Activated naive CD8-positive, alpha-beta T cell treated with anti-CD3 and anti-CD28 coated beads, Interleukin-2, amount 50 U/mL, for 16 hours (primary cell): Measurements from ENCODE around the gene TMEM79.

ENCODE experiments used
- DNase-seq: peaks from one replicate; pipeline ENCODE4 v3.0.0-alpha.2; 2020; ENCODE audit warnings: low read depth, low spot score

The TMEM79 gene

GRCh38 chr1:156263288-156263655 is 20.9 kb upstream of the TMEM79 start:
- DNase-seq: no peak

GRCh38 chr1:156266051-156266450 is 18.1 kb upstream of the TMEM79 start:
- DNase-seq: no peak

GRCh38 chr1:156268336-156268735 is 15.8 kb upstream of the TMEM79 start:
- no peak for DNase-seq

- no peak for DNase-seq
These were observed 13.8 kb upstream of the TMEM79 start for GRCh38 chr1:156270314-156270713.

- DNase-seq: no peak
These were observed 7.6 kb upstream of the TMEM79 start for GRCh38 chr1:156276532-156276931.

GRCh38 chr1:156276966-156277381 is 7.2 kb upstream of the TMEM79 start:
- DNase-seq: no peak

GRCh38 chr1:156279837-156280236 is 4.3 kb upstream of the TMEM79 start:
- DNase-seq: no peak

GRCh38 chr1:156281281-156281680 is 2.8 kb upstream of the TMEM79 start:
- DNase-seq: peak; percentile 18

GRCh38 chr1:156281693-156282478 is 2.2 kb upstream of the TMEM79 start:
- no peak for DNase-seq

GRCh38 chr1:156282479-156283222 is 1.5 kb upstream of the TMEM79 start, which contains the start of gene SMG5:
TSS of gene SMG5 (minus strand) at chr1:156282825. CDS start at chr1:156282680, 145 bp downstream.
- DNase-seq: peak; percentile 94

- DNase-seq: no peak
These were observed 604 bp upstream of the TMEM79 start for GRCh38 chr1:156283521-156283920.

GRCh38 chr1:156284757-156285156 is 632 bp downstream of the TMEM79 start:
- no peak for DNase-seq

- no peak for DNase-seq
These were observed 1.3 kb downstream of the TMEM79 start for GRCh38 chr1:156285437-156285836.

GRCh38 chr1:156286061-156286460 is 1.9 kb downstream of the TMEM79 start:
- no peak for DNase-seq

GRCh38 chr1:156289857-156290256 is 5.7 kb downstream of the TMEM79 start:
- DNase-seq: no peak

- no peak for DNase-seq
These were observed 7.3 kb downstream of the TMEM79 start for GRCh38 chr1:156291226-156292061.

GRCh38 chr1:156293098-156293434 is 8.9 kb downstream of the TMEM79 start:
- no peak for DNase-seq

- no peak for DNase-seq
These were observed 9.8 kb downstream of the TMEM79 start for GRCh38 chr1:156293895-156294294.

- DNase-seq: no peak
These were observed 11.3 kb downstream of the TMEM79 start, which contains the start of gene GLMP for GRCh38 chr1:156295391-156295947. TSS of gene GLMP (minus strand) at chr1:156295679. CDS start at chr1:156295645, 34 bp downstream.

GRCh38 chr1:156298852-156299357 is 14.8 kb downstream of the TMEM79 start, which contains the start of gene VHLL:
TSS of gene VHLL (minus strand) at chr1:156299307. CDS start at chr1:156299189, 118 bp downstream.
- DNase-seq: no peak

GRCh38 chr1:156303241-156303640 is 19.1 kb downstream of the TMEM79 start:
- DNase-seq: no peak
